ENCODE results near the gene TMEM176B. TPM values are rescaled to one million over a fixed set of nuclear protein-coding genes. Genes with fewer than 3 reads are reported as not detected.

TMEM176B gene
- polyA plus RNA-seq, 4 donors = 152 to 376 (median 212) TPM

- DNase-seq (no peak), FAIRE-seq (no peak)
- H3K27ac ChIP-seq (ENCODE audit: low read depth in 1 of 3, low read length in 2 of 3) = no peak overlapping the region
- no peaks in the 10 kb centered on the region for H3K27me3 ChIP-seq (ENCODE audit: control insufficient read depth in 3 of 3, insufficient read depth in 3 of 3, low read length in 3 of 3)
- H3K9me3 ChIP-seq (ENCODE audit: control insufficient read depth in 2 of 2, insufficient read depth in 1 of 2, low read depth in 1 of 2, low read length in 1 of 2) = peaks cover 0 to 2% of the 10 kb centered on the region in 2 donors
- peaks cover 0 to 18% (median 7%) of the 10 kb centered on the region in 3 donors for H3K4me1 ChIP-seq (ENCODE audit: control insufficient read depth in 3 of 3, insufficient read depth in 2 of 3, low read depth in 1 of 3, low read length in 2 of 3)
- WGBS, 3 donors = 85 to 91% (median 87%) methylated on average over 5 of the region's 5 CpGs
- H3K36me3 ChIP-seq (ENCODE audit: control insufficient read depth in 3 of 3, insufficient read depth in 2 of 3, low read depth in 1 of 3, low read length in 3 of 3) = peaks cover 0 to 68% (median 10%) of the 10 kb centered on the region in 3 donors
- H3K4me3 ChIP-seq (ENCODE audit: low read depth in 1 of 3, low read length in 3 of 3) = no peak overlapping the region
Observed at GRCh38 chr7:150791304-150791703, 8.9 kb downstream of the TMEM176B start.

- 76 to 92% (median 79%) methylated on average over 9 of the region's 9 CpGs for WGBS, 3 donors
- peaks cover 0 to 23% (median 7%) of the 10 kb centered on the region in 3 donors for H3K4me1 ChIP-seq (ENCODE audit: control insufficient read depth in 3 of 3, insufficient read depth in 2 of 3, low read depth in 1 of 3, low read length in 2 of 3)
- no peak for FAIRE-seq
- peak overlapping the region in 2 of 3 donors; percentile 34 to 89 for H3K27ac ChIP-seq (ENCODE audit: low read depth in 1 of 3, low read length in 2 of 3)
- H3K27me3 ChIP-seq (ENCODE audit: control insufficient read depth in 3 of 3, insufficient read depth in 3 of 3, low read length in 3 of 3) = no peaks in the 10 kb centered on the region
- DNase-seq = no peak
- H3K4me3 ChIP-seq (ENCODE audit: low read depth in 1 of 3, low read length in 3 of 3) = no peak overlapping the region
- no peaks in the 10 kb centered on the region for H3K9me3 ChIP-seq (ENCODE audit: control insufficient read depth in 2 of 2, insufficient read depth in 1 of 2, low read depth in 1 of 2, low read length in 1 of 2)
- H3K36me3 ChIP-seq (ENCODE audit: control insufficient read depth in 3 of 3, insufficient read depth in 2 of 3, low read depth in 1 of 3, low read length in 3 of 3) = peaks cover 0 to 61% (median 6%) of the 10 kb centered on the region in 3 donors
Observed at GRCh38 chr7:150790416-150791075, 9.6 kb downstream of the TMEM176B start.

GRCh38 chr7:150788474-150789269 lies 11.5 kb downstream of the TMEM176B start:
- Histone ChIP-seq H3K36me3 (ENCODE audit: control insufficient read depth in 3 of 3, insufficient read depth in 2 of 3, low read depth in 1 of 3, low read length in 3 of 3) (peaks cover 0 to 44% (median 6%) of the 10 kb centered on the region in 3 donors), H3K9me3 (ENCODE audit: control insufficient read depth in 2 of 2, insufficient read depth in 1 of 2, low read depth in 1 of 2, low read length in 1 of 2) (no peaks in the 10 kb centered on the region), H3K27ac (ENCODE audit: low read depth in 1 of 3, low read length in 2 of 3) (peak overlapping the region; percentile 16 to 89 (median 51)), H3K27me3 (ENCODE audit: control insufficient read depth in 3 of 3, insufficient read depth in 3 of 3, low read length in 3 of 3) (no peaks in the 10 kb centered on the region), H3K4me3 (ENCODE audit: low read depth in 1 of 3, low read length in 3 of 3) (no peak overlapping the region), H3K4me1 (ENCODE audit: control insufficient read depth in 3 of 3, insufficient read depth in 2 of 3, low read depth in 1 of 3, low read length in 2 of 3) (peaks cover 2 to 35% (median 9%) of the 10 kb centered on the region in 3 donors)
- DNase-seq (no peak), FAIRE-seq (no peak)
- WGBS, 3 donors = 60 to 65% (median 65%) methylated on average over 9 of the region's 9 CpGs

GRCh38 chr7:150787321-150788281 lies 12.6 kb downstream of the TMEM176B start:
- Histone ChIP-seq H3K4me3 (ENCODE audit: low read depth in 1 of 3, low read length in 3 of 3) (no peak overlapping the region), H3K36me3 (ENCODE audit: control insufficient read depth in 3 of 3, insufficient read depth in 2 of 3, low read depth in 1 of 3, low read length in 3 of 3) (peaks cover 0 to 34% (median 6%) of the 10 kb centered on the region in 3 donors), H3K27ac (ENCODE audit: low read depth in 1 of 3, low read length in 2 of 3) (peak overlapping the region; percentile 16 to 89 (median 51)), H3K27me3 (ENCODE audit: control insufficient read depth in 3 of 3, insufficient read depth in 3 of 3, low read length in 3 of 3) (no peaks in the 10 kb centered on the region), H3K4me1 (ENCODE audit: control insufficient read depth in 3 of 3, insufficient read depth in 2 of 3, low read depth in 1 of 3, low read length in 2 of 3) (peaks cover 2 to 37% (median 9%) of the 10 kb centered on the region in 3 donors), H3K9me3 (ENCODE audit: control insufficient read depth in 2 of 2, insufficient read depth in 1 of 2, low read depth in 1 of 2, low read length in 1 of 2) (no peaks in the 10 kb centered on the region)
- no peak for FAIRE-seq
- DNase-seq = peak in 1 of 2 donors; percentile 52
- 30 to 35% (median 33%) methylated on average over 10 of the region's 10 CpGs for WGBS, 3 donors

- Histone ChIP-seq H3K27me3 (ENCODE audit: control insufficient read depth in 3 of 3, insufficient read depth in 3 of 3, low read length in 3 of 3) (no peaks in the 10 kb centered on the region), H3K27ac (ENCODE audit: low read depth in 1 of 3, low read length in 2 of 3) (peak overlapping the region; percentile 63 to 86 (median 81)), H3K4me3 (ENCODE audit: low read depth in 1 of 3, low read length in 3 of 3) (no peak overlapping the region), H3K4me1 (ENCODE audit: control insufficient read depth in 3 of 3, insufficient read depth in 2 of 3, low read depth in 1 of 3, low read length in 2 of 3) (peaks cover 2 to 37% (median 9%) of the 10 kb centered on the region in 3 donors), H3K36me3 (ENCODE audit: control insufficient read depth in 3 of 3, insufficient read depth in 2 of 3, low read depth in 1 of 3, low read length in 3 of 3) (peaks cover 0 to 13% (median 0%) of the 10 kb centered on the region in 3 donors), H3K9me3 (ENCODE audit: control insufficient read depth in 2 of 2, insufficient read depth in 1 of 2, low read depth in 1 of 2, low read length in 1 of 2) (no peaks in the 10 kb centered on the region)
- WGBS, 3 donors = 41 to 48% (median 43%) methylated on average over 4 of the region's 4 CpGs
- DNase-seq (peak; percentile 78 to 83), FAIRE-seq (no peak)
Observed at GRCh38 chr7:150784954-150785353, 15.2 kb downstream of the TMEM176B start.

- FAIRE-seq (no peak), DNase-seq (peak; percentile 93 to 95)
- Histone ChIP-seq H3K36me3 (ENCODE audit: control insufficient read depth in 3 of 3, insufficient read depth in 2 of 3, low read depth in 1 of 3, low read length in 3 of 3) (peaks cover 0 to 7% (median 0%) of the 10 kb centered on the region in 3 donors), H3K4me3 (ENCODE audit: low read depth in 1 of 3, low read length in 3 of 3) (no peak overlapping the region), H3K27ac (ENCODE audit: low read depth in 1 of 3, low read length in 2 of 3) (peak overlapping the region; percentile 63 to 86 (median 81)), H3K4me1 (ENCODE audit: control insufficient read depth in 3 of 3, insufficient read depth in 2 of 3, low read depth in 1 of 3, low read length in 2 of 3) (peaks cover 2 to 37% (median 9%) of the 10 kb centered on the region in 3 donors), H3K27me3 (ENCODE audit: control insufficient read depth in 3 of 3, insufficient read depth in 3 of 3, low read length in 3 of 3) (no peaks in the 10 kb centered on the region), H3K9me3 (ENCODE audit: control insufficient read depth in 2 of 2, insufficient read depth in 1 of 2, low read depth in 1 of 2, low read length in 1 of 2) (no peaks in the 10 kb centered on the region)
- 13 to 30% (median 19%) methylated on average over 9 of the region's 9 CpGs for WGBS, 3 donors
Observed at GRCh38 chr7:150784120-150784736, 15.9 kb downstream of the TMEM176B start.

- Histone ChIP-seq H3K27ac (ENCODE audit: low read depth in 1 of 3, low read length in 2 of 3) (peak overlapping the region in 1 of 3 donors; percentile 70), H3K27me3 (ENCODE audit: control insufficient read depth in 3 of 3, insufficient read depth in 3 of 3, low read length in 3 of 3) (no peaks in the 10 kb centered on the region), H3K36me3 (ENCODE audit: control insufficient read depth in 3 of 3, insufficient read depth in 2 of 3, low read depth in 1 of 3, low read length in 3 of 3) (no peaks in the 10 kb centered on the region), H3K4me3 (ENCODE audit: low read depth in 1 of 3, low read length in 3 of 3) (no peak overlapping the region), H3K9me3 (ENCODE audit: control insufficient read depth in 2 of 2, insufficient read depth in 1 of 2, low read depth in 1 of 2, low read length in 1 of 2) (no peaks in the 10 kb centered on the region), H3K4me1 (ENCODE audit: control insufficient read depth in 3 of 3, insufficient read depth in 2 of 3, low read depth in 1 of 3, low read length in 2 of 3) (peaks cover 2 to 23% (median 5%) of the 10 kb centered on the region in 3 donors)
- WGBS, 3 donors = 83 to 90% (median 88%) methylated on average over 2 of the region's 2 CpGs
- DNase-seq = no peak
- FAIRE-seq = no peak
Observed at GRCh38 chr7:150781961-150782360, 18.2 kb downstream of the TMEM176B start.

All from small intestine (tissue), 7 donors.